HepG2 (cell line): ENCODE results near the gene ARHGAP21.
"Not testable (repeated sequence)": the region's sequence is repeated elsewhere in the genome, so short reads cannot be mapped to it uniquely, and the experiment has no call there.

ENCODE experiments used
- CCAR2 ChIP-seq: fragments of 200-400 bp; formaldehyde crosslinking; optimal IDR thresholded peaks from 2 replicates; pipeline ENCODE3; 2018; ENCODE audit warnings: low read depth, mild to moderate bottlenecking, low read length, moderate library complexity
- CHD4 ChIP-seq: fragments of 200-600 bp; sonication (generic); IDR thresholded peaks from 2 replicates; pipeline ENCODE4 v1.7.0; 2017; ENCODE audit warnings: mild to moderate bottlenecking, low read length, borderline replicate concordance
- MAFK ChIP-seq, 2 experiments: IDR thresholded peaks in 1 of 2; conservative IDR thresholded peaks in 1 of 2; 2 replicates each; pipeline ENCODE4 v1.6.1; 2011; ENCODE audit warnings: improper control_type of control experiment in 2 of 2, low read length in 2 of 2
- NFIC ChIP-seq: IDR thresholded peaks from 2 replicates; pipeline ENCODE4 v1.6.1; 2012; ENCODE audit warnings: mild to moderate bottlenecking, low read length, inconsistent platforms
- NR1H2 ChIP-seq: sonication (generic); formaldehyde crosslinking; IDR thresholded peaks from 2 replicates; pipeline ENCODE4 v1.8.1; 2022; ENCODE audit warnings: low read depth, missing genetic modification reagents, borderline replicate concordance
- SALL2 ChIP-seq: sonication (generic); formaldehyde crosslinking; IDR thresholded peaks from 2 replicates; pipeline ENCODE4 v1.8.1; 2023; ENCODE audit warnings: mild to moderate bottlenecking, missing genetic modification reagents, inconsistent platforms
- SIX1 ChIP-seq: sonication (generic); formaldehyde crosslinking; IDR thresholded peaks from 2 replicates; pipeline ENCODE4 v1.4.0; 2020; ENCODE audit warnings: missing genetic modification reagents, borderline replicate concordance
- ZFP37 ChIP-seq: sonication (generic); formaldehyde crosslinking; IDR thresholded peaks from 2 replicates; pipeline ENCODE4 v1.4.0; 2020; ENCODE audit warnings: missing genetic modification reagents, borderline replicate concordance
- TF ChIP-seq, protein P1 (sequence below): sonication (generic); formaldehyde crosslinking; IDR thresholded peaks from 2 replicates; pipeline ENCODE4 v1.4.0; 2020; ENCODE audit warnings: missing genetic modification reagents, mild to moderate bottlenecking, borderline replicate concordance
- TF ChIP-seq, protein P2 (sequence below): sonication (generic); formaldehyde crosslinking; IDR thresholded peaks from 2 replicates; pipeline ENCODE4 v1.4.0; 2020; ENCODE audit warnings: missing genetic modification reagents, mild to moderate bottlenecking, borderline replicate concordance
- TF ChIP-seq, protein P3 (sequence below): sonication (generic); formaldehyde crosslinking; IDR thresholded peaks from 2 replicates; pipeline ENCODE4 v1.5.1; 2020; ENCODE audit warnings: mild to moderate bottlenecking, missing genetic modification reagents

DNA sequence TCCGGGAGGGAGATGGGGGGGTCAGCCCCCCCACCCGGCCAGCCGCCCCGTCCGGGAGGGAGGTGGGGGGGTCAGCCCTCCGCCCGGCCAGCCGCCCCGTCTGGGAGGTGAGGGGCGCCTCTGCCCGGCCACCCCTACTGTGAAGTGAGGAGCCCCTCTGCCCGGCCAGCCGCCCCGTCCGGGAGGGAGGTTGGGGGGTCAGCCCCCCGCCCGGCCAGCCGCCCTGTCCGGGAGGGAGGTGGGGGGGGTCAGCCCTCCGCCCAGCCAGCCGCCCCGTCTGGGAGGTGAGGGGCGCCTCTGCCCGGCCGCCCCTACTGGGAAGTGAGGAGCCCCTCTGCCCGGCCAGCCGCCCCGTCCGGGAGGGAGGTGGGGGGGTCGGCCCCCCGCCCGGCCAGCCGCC is 67.4 kb downstream of the ARHGAP21 start:
- TF ChIP-seq ZFP37 (CRISPR knock-in tag); MAFK (conservative IDR thresholded peaks at IDR 0.05 in 1 of 2, IDR thresholded peaks at IDR 0.05 in 1 of 2; ENCODE audit: low read length in 2 of 2); NR1H2 (CRISPR knock-in tag); CHD4; NFIC; CCAR2; SALL2 (CRISPR knock-in tag); SIX1 (CRISPR knock-in tag): not testable (repeated sequence)
- TF ChIP-seq, protein P1, sequence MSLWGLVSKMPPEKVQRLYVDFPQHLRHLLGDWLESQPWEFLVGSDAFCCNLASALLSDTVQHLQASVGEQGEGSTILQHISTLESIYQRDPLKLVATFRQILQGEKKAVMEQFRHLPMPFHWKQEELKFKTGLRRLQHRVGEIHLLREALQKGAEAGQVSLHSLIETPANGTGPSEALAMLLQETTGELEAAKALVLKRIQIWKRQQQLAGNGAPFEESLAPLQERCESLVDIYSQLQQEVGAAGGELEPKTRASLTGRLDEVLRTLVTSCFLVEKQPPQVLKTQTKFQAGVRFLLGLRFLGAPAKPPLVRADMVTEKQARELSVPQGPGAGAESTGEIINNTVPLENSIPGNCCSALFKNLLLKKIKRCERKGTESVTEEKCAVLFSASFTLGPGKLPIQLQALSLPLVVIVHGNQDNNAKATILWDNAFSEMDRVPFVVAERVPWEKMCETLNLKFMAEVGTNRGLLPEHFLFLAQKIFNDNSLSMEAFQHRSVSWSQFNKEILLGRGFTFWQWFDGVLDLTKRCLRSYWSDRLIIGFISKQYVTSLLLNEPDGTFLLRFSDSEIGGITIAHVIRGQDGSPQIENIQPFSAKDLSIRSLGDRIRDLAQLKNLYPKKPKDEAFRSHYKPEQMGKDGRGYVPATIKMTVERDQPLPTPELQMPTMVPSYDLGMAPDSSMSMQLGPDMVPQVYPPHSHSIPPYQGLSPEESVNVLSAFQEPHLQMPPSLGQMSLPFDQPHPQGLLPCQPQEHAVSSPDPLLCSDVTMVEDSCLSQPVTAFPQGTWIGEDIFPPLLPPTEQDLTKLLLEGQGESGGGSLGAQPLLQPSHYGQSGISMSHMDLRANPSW (CRISPR knock-in tag) = not testable (repeated sequence)
- TF ChIP-seq, protein P2, sequence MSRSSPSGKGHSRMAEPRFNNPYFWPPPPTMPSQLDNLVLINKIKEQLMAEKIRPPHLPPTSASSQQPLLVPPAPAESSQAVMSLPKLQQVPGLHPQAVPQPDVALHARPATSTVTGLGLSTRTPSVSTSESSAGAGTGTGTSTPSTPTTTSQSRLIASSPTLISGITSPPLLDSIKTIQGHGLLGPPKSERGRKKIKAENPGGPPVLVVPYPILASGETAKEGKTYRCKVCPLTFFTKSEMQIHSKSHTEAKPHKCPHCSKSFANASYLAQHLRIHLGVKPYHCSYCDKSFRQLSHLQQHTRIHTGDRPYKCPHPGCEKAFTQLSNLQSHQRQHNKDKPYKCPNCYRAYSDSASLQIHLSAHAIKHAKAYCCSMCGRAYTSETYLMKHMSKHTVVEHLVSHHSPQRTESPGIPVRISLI (CRISPR knock-in tag) = not testable (repeated sequence)
- TF ChIP-seq, protein P3, sequence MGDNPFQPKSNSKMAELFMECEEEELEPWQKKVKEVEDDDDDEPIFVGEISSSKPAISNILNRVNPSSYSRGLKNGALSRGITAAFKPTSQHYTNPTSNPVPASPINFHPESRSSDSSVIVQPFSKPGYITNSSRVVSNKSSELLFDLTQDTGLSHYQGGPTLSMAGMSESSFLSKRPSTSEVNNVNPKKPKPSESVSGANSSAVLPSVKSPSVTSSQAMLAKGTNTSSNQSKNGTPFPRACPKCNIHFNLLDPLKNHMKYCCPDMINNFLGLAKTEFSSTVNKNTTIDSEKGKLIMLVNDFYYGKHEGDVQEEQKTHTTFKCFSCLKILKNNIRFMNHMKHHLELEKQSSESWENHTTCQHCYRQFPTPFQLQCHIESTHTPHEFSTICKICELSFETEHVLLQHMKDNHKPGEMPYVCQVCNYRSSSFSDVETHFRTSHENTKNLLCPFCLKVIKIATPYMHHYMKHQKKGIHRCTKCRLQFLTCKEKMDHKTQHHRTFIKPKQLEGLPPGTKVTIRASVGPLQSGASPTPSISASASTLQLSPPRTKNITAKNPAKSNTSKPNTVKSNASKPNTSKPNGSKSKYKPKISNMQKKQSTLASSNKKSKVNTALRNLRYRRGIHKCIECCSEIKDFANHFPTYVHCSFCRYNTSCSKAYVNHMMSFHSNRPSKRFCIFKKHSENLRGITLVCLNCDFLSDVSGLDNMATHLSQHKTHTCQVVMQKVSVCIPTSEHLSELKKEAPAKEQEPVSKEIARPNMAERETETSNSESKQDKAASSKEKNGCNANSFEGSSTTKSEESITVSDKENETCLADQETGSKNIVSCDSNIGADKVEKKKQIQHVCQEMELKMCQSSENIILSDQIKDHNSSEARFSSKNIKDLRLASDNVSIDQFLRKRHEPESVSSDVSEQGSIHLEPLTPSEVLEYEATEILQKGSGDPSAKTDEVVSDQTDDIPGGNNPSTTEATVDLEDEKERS (CRISPR knock-in tag) = not testable (repeated sequence)
